Stimulated activated CD4-positive, alpha-beta T cell treated with anti-CD3 and anti-CD28 coated beads, TNF-alpha, amount 100 ng/mL, for 48 hours (primary cell): ENCODE results near the gene FDCSP.
"Not testable (repeated sequence)": the region's sequence is repeated elsewhere in the genome, so short reads cannot be mapped to it uniquely, and the experiment has no call there.

Experiments
- DNase-seq, 3 donors: peaks; one replicate each; pipeline ENCODE4 v3.0.0-alpha.2; 2020; ENCODE audit warnings: low read depth in 3 of 3

The FDCSP gene

DNA sequence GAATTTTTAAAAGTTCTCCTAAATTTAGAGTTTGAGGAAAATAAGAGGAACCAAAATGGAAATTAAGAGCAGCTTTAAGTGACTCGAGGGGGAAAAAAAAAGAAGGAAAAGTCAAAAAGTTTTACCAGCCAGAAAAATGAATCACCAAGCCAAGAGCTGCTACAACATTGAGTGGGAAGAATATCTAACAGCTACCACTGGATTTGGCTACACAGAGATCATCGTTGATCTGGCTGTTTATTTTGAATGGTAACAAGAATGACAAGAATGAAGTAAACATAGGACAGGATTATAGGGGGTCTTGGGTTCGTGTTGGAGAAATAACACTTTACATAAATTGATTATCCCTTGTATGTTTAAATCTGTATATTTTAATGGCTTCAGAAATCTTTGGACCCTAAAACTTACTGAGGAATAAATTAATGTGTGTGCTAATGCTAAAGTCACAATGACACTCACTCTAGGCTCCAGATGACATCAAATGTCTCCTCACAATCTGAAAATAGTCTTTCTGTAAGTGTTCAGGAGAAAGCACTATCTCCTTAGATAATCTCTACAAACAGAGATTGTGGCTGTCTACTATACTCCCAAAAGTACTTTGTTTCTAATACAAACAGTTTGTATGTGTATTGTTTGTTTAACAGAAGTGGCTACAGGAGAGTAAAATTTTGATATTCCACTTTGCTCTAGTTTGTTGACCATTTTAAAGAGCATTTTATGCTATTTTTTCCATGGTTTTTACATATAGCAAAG is 13.4 kb downstream of the FDCSP start:
- DNase-seq, result no peak

DNA sequence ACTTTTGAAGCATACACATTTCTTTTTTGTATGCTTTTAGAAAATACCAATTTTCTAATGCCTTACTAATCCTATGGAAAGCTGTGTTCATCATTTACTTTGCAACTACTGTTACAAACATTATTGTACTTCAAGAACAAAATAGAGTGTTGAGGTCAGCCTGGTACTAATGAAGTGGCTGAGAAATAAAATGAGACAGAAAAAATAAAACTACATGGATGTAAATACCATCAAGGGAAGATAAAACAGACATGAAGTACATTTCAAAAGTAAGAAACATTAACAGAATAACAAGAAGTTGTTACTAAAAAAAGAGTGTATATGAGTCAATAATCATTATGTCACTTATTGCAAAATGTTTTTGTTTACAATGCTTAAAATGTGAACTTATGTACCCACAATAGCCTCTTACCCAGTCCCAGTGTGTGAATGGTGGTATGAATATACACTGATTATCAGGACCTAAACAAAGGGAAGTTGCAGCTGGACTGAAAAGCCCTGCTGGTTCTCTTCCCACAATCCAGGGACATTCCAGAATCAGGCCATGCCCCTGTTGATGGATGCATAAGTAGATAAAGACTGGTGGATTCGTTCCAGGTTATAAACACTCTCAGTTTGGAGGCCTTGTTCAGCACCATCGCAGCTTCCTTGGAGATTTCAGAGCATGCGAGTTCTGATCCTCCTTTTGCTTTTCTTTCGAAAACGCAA is 14.1 kb downstream of the FDCSP start:
- DNase-seq, result no peak

DNA sequence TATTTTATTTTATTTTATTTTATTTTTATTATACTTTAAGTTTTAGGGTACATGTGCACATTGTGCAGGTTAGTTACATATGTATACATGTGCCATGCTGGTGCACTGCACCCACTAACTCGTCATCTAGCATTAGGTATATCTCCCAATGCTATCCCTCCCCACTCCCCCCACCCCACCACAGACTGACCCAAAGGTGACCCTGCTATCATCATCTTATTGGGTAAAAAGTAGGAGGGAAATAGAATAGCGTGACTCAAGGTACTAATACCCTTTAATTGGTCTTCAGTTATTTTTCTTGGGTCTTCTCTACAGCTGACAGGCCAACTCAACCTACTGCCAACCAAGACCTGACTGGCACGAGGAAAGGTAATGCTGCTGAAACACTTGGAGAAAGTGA is 16.4 kb downstream of the FDCSP start, which contains the start of gene CSN3:
Gene CSN3 (plus strand): TSS at position 301 of the 400 bp plus-strand sequence. CDS start 2,223 bp downstream, outside the sequence.
- DNase-seq, result not testable (repeated sequence)

DNA sequence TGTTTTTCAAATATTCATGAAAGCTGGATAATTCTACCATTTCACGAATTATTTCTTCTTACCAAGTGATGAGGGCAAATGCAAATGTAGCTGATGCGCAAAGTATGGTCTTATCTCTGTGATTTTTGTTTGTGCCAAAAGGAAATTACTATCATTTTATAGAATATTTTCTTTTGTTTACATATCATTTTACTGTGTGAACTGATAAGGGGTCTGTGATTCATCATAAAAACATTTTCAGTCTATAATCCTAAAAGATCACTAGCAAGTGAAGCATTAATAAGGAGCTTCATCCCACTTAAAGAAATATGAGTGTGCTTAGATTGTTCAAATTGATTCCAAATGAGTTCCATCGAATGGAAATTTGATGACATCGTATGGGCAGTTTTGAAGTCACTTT is 17.2 kb downstream of the FDCSP start:
- no peak for DNase-seq

DNA sequence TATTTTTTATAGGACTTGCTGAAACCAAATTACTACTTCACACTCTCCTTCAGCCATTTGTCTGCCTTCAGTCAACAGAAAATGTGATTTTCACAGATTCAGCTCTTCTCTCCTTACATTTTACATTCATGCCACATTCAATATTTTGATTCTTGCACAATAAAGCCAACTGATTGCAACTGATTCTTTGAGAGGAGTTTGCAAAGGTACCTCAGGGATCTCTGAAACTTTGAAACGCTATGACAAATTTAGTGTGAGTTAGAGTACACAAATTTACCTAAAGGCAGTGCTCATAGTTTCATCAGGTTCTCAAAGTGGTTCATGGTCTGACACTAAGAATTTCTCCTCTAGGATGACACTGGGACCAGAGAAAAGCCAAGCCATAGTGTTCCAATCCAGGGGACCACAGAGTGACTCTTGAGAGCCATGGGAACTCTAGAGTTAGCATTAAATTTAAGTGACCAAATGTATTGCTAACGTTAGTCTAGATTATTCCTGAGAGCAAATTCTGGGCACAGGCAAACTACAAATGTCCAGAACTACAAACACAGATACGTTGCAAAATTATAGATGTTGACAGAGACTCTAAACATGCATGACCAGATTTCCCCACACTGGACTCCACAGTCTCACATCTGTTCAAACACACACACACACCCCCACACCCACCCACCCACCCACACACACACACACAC is 25.5 kb downstream of the FDCSP start:
- no peak for DNase-seq

DNA sequence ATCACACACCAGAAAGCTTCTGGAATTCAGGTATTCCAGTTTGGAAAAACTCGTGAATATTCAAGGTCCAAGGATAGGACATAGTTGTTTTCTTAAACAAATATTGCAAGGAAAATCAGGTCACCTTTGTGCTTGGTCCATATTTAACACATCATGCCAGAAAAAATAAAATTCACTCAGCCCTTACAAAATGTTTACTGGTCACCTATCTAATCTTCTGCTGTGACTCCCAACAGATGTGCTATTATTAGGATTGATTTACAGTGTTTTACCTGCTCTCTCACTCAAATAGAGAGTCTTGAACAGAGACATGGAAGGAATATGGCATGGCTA is 26.0 kb downstream of the FDCSP start:
- no peak for DNase-seq

DNA sequence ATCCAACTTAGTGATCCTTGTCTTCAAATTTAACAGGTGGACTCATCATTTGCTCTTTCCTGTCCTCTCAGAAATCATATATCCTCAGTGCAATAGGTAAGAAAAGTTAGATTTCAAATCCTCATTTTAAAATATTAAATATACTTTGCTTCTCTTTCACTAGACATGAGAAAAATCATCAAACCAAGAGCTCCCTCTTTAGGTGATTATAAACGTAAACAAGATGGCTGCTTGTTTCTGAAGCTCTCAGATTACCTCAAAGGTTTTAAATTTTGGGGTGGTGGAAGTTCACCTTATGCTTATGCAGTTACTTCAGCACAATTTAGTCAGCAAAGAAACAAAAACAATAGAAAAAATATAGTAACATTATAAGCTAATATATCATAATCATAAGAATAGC is 43.8 kb downstream of the FDCSP start:
- no peak for DNase-seq

DNA sequence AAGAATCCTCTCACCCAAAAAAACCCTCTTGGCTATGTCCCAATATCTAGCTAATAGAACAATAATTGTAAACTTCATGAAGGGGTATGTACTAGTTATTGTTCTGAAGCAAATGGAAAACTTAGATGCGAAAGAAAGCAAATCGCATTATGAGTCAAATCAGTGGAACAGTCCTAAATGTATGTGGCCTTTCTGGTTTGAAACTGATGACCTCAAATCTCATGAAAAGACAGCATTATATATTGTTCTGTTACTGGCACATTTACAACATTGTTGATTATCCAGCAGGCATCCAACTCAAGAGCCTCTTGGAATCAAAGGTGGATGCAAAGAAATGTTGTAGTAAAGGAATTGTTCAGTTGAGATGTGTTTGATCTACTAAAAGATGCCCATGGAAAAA is 51.2 kb downstream of the FDCSP start:
- no peak for DNase-seq

DNA sequence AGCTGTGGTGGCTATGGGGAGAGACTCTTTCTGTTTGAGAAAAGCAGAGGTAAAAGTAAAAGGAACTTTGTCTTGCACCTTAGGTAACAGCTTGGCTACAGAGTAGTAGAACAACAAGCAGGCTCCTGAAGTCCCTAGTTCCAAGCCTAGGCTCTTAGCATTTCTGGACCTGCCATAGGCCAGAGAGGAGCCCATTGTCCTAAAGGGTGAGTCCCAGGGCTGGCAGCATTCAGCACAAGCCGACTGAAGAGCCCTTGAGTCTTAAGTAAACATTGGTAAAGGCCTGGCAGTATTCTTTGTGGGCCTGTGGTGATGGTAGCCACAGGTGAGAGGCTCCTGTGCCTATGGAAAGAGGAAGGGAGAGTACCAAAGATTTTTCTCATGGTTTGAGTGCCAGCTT is 54.6 kb downstream of the FDCSP start:
- DNase-seq, result no peak
